MG63 (cell line): ENCODE data around the gene SNRPD3. TPM values are rescaled to one million over a fixed set of nuclear protein-coding genes. Genes with fewer than 3 reads are reported as not detected.
"Not testable (repeated sequence)": the region's sequence is repeated elsewhere in the genome, so short reads cannot be mapped to it uniquely, and the experiment has no call there.

Experiments used
- DNase-seq: peaks from one replicate; pipeline ENCODE4 v3.0.0-alpha.2; 2020
- H3K27me3 ChIP-seq: fragments of 250-450 bp; sonication (Bioruptor Pico); 2 replicates; pipeline ENCODE4 v1.5.1; 2020; ENCODE audit warnings: mild to moderate bottlenecking, moderate library complexity
- H3K36me3 ChIP-seq: fragments of 250-450 bp; sonication (Bioruptor Pico); 2 replicates; pipeline ENCODE4 v1.5.1; 2020; ENCODE audit warnings: mild to moderate bottlenecking, moderate library complexity
- H3K4me3 ChIP-seq: fragments of 250-450 bp; sonication (Bioruptor Pico); 2 replicates; pipeline ENCODE4 v1.5.1; 2020; ENCODE audit warnings: mild to moderate bottlenecking, moderate library complexity
- H3K9me3 ChIP-seq: fragments of 250-450 bp; sonication (Bioruptor Pico); 2 replicates; pipeline ENCODE4 v1.5.1; 2020; ENCODE audit warnings: mild to moderate bottlenecking, moderate library complexity
- total RNA-seq: library from RNA; depleted of rRNA; stranded (reverse); fragments of >200 nt; shearing (Covaris generic); gene quantifications from 2 replicates; pipeline ENCODE4 v1.2.3, GENCODE V29; 2014; ENCODE audit warnings: low replicate concordance

The SNRPD3 gene
- total RNA-seq, 1 experiment from 2014 or later = 110 TPM

DNA sequence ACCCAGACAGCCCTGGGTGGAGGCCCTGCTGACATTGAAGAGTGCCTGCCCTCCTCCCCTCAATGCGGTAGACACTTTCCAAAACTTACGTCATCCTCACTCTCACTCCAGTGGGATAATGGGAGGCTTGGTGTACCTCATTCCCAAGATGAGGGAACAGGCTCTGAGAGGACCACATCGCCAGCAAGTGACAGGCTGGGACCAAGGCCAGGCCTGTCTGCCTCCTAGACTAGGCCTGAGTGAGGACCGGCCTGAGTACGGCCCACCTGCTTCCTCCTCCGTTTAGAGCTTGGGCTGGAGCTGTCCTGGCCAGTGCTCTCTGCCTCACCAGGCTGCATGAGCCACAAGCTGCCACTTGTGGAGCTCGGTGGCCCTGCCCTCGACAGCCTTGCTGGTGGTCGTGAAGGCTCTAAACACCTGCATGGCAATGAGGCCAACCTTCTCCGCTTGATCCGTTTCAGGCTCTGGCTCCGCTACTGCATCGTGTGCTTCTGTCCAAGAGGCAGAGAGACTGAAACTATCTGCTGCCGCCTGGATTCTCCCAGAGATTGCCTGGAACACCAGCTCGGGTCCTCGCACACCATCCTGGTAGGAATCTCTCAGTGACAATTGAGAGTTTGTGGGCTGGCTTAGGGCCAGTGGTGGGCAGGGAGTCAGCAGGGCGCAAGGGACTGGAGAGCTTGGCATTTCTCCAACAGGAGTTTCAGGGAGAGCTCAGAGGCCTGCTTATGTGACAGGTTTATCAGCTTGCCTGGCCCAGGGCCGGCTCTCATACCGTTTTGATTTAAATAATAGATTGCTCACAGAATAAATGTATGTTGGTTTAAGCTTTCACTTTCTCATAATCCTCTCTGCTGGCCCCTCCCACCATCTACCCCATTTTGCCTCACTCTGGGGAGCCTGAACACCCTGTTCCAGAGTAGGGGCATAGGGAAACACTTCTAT, 27.7 kb downstream of the SNRPD3 start:
- no peak for DNase-seq
- Histone ChIP-seq H3K36me3 (peaks cover 3% of the 10 kb centered on the region), H3K4me3 (no peak overlapping the region), H3K27me3 (no peaks in the 10 kb centered on the region), H3K9me3 (no peaks in the 10 kb centered on the region)

GRCh38 chr22:24584166-24584790, 28.5 kb downstream of the SNRPD3 start:
- DNase-seq = no peak
- no peaks in the 10 kb centered on the region for H3K9me3 ChIP-seq
- no peak overlapping the region for H3K4me3 ChIP-seq
- H3K36me3 ChIP-seq = no peaks in the 10 kb centered on the region
- no peaks in the 10 kb centered on the region for H3K27me3 ChIP-seq

- no peak for DNase-seq
- no peaks in the 10 kb centered on the region for H3K27me3 ChIP-seq
Measured at GRCh38 chr22:24584871-24585411, 29.1 kb downstream of the SNRPD3 start.

GRCh38 chr22:24585461-24585860, 29.7 kb downstream of the SNRPD3 start:
- no peaks in the 10 kb centered on the region for H3K36me3 ChIP-seq
- H3K27me3 ChIP-seq = no peaks in the 10 kb centered on the region
- H3K4me3 ChIP-seq = no peak overlapping the region
- H3K9me3 ChIP-seq = no peaks in the 10 kb centered on the region
- no peak for DNase-seq

More at GRCh38 chr22:24584871-24585411, 29.1 kb downstream of the SNRPD3 start:
- Histone ChIP-seq H3K4me3 (no peak overlapping the region), H3K36me3 (no peaks in the 10 kb centered on the region), H3K9me3 (no peaks in the 10 kb centered on the region)

GRCh38 chr22:24585927-24586546, 30.2 kb downstream of the SNRPD3 start:
- Histone ChIP-seq H3K9me3 (no peaks in the 10 kb centered on the region), H3K4me3 (no peak overlapping the region), H3K36me3 (no peaks in the 10 kb centered on the region), H3K27me3 (no peaks in the 10 kb centered on the region)
- no peak for DNase-seq

DNA sequence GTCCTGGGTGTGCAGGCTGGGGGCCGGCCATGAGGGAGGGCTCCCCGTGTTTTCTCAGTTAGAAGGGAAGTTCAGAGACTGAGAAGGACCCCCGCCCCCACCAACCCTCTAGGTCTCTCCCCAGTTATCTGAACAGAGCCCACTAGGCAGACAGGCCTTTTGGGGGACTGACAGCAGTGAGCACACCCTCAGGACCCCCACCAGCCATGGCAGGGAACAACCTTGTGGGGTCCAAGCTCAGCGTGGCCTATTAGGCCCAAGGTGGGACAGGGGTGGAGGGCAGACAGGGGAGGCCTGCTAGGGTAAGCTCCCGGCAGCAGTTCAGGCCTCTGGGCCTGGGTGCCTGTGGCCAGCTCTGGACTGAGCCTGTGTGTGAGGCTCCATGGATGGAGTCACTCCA, 31.5 kb downstream of the SNRPD3 start:
- H3K4me3 ChIP-seq = no peak overlapping the region
- DNase-seq = no peak
- no peaks in the 10 kb centered on the region for H3K36me3 ChIP-seq
- no peaks in the 10 kb centered on the region for H3K27me3 ChIP-seq
- H3K9me3 ChIP-seq = no peaks in the 10 kb centered on the region

DNA sequence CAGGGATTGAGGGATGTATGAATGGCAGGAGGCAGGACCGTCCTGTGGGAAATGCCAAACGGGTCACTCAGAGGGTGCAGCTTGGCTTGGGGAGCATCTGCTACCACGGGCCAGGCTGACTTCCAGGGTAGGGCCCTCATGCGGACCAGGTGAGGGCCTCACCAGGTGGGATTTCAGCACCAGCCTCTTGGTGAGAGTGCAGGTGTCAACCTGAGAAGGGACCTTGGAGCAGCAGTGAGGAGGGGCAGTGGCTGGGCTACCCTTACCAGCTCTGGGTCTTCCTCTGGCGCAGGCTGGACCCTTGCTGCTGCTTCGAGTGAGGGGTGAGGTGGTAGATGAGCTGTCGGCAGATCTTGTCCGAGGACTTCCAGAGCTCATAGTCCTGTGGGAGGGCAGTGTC, 32.1 kb downstream of the SNRPD3 start:
- no peaks in the 10 kb centered on the region for H3K36me3 ChIP-seq
- no peak for DNase-seq
- H3K27me3 ChIP-seq = no peaks in the 10 kb centered on the region
- no peaks in the 10 kb centered on the region for H3K9me3 ChIP-seq
- H3K4me3 ChIP-seq = no peak overlapping the region

DNA sequence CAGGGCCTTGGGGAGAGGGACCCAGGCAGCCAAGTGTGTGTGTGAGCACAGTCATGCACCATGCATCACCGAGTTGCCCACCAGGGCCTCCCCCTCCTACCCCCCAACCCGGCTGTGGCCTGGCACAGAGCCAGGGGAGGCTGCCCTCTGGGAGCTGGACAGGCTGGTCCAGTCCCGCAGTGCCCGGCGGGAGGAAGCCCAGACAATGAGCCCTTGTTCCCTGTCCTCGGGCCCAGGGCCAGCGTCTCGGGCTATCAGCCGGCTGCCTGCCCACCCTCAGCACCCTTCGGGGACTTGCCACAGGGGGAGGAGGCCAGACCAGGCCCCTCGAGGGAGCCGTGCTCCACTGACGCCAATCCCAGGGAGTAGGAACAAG, 32.6 kb downstream of the SNRPD3 start:
- H3K9me3 ChIP-seq = no peaks in the 10 kb centered on the region

DNA sequence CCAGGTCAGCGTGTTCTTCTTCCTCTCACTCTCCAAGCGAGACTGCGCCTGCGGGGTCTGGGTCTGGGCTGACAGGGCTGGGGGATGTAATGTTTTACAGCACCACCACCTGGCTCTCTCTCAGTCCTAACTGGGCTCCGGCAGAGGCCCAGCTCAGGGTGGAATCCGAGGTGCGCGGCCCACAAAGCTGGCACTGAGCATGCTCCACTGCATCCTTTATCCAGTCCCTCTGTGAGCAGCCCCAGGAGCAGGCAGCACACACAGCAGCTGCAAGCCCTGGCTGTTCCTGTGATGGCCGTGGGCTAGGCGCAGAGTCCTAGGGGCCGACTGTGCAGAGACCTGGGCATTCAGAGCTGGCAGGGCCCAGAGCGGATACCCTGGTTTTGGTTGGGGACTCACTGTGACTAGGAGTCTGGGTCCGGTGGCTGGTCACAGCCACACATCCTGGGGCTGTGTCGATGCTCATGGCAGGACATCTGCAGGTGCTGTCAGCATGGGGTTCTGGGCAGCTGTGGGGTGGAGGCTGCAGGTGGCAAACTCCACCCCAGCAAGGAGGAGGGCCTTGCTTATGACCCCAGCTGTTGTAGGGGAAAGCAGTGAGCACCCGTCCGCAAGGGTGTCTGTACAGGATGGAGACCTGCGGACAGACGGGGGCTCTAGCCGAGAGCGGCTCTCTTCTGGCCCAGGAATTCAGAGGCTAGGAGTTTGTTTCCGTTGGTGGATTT, 33.1 kb downstream of the SNRPD3 start:
- no peaks in the 10 kb centered on the region for H3K9me3 ChIP-seq
- no peaks in the 10 kb centered on the region for H3K27me3 ChIP-seq
- H3K4me3 ChIP-seq = no peak overlapping the region
- DNase-seq = no peak
- H3K36me3 ChIP-seq = no peaks in the 10 kb centered on the region

More for the DNA sequence above, 32.6 kb downstream of the SNRPD3 start:
- DNase-seq = no peak
- H3K4me3 ChIP-seq = no peak overlapping the region
- H3K36me3 ChIP-seq = no peaks in the 10 kb centered on the region
- no peaks in the 10 kb centered on the region for H3K27me3 ChIP-seq

GRCh38 chr22:24589518-24590030, 33.8 kb downstream of the SNRPD3 start:
- no peak for DNase-seq
- H3K4me3 ChIP-seq = no peak overlapping the region
- no peaks in the 10 kb centered on the region for H3K27me3 ChIP-seq
- no peaks in the 10 kb centered on the region for H3K36me3 ChIP-seq
- H3K9me3 ChIP-seq = no peaks in the 10 kb centered on the region

DNA sequence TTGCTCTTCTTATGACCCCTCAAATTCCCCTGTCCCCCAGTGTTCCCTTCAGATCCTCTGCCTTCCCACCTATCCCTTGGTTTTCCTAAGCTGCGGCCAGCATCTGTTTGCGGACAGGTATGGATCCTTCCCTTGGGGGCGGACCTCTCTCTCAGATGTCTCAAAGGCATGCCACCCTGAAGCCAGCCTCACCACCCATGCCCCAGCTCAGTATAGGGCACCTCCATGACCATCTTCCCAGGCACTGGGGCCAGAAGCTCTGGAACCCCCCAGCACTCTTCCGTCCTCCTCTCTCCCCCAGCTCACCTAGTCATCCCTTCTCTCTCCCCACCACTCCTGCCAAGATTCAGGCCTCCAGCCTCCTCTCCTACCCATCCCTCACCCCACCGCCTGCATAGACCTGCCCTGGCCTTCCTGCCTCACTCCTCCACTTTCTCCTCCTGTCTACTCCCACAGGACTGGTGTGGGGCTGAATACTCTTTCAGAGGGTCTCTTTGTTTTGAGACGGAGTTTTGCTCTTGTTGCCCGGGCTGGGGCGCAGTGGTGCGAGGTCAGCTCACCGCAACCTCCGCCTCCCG, 34.9 kb downstream of the SNRPD3 start:
- no peaks in the 10 kb centered on the region for H3K27me3 ChIP-seq
- H3K9me3 ChIP-seq = no peaks in the 10 kb centered on the region
- H3K36me3 ChIP-seq = no peaks in the 10 kb centered on the region
- no peak overlapping the region for H3K4me3 ChIP-seq
- DNase-seq = no peak

- Histone ChIP-seq H3K9me3 (no peaks in the 10 kb centered on the region), H3K27me3 (no peaks in the 10 kb centered on the region), H3K4me3 (no peak overlapping the region), H3K36me3 (no peaks in the 10 kb centered on the region)
- no peak for DNase-seq
Measured at GRCh38 chr22:24591286-24591830, 35.6 kb downstream of the SNRPD3 start.

- Histone ChIP-seq H3K36me3 (no peaks in the 10 kb centered on the region), H3K9me3 (no peaks in the 10 kb centered on the region), H3K27me3 (no peaks in the 10 kb centered on the region), H3K4me3 (peak overlapping the region; percentile 63)
- peak; percentile 52 for DNase-seq
Measured at GRCh38 chr22:24592058-24592850, 36.5 kb downstream of the SNRPD3 start.

DNA sequence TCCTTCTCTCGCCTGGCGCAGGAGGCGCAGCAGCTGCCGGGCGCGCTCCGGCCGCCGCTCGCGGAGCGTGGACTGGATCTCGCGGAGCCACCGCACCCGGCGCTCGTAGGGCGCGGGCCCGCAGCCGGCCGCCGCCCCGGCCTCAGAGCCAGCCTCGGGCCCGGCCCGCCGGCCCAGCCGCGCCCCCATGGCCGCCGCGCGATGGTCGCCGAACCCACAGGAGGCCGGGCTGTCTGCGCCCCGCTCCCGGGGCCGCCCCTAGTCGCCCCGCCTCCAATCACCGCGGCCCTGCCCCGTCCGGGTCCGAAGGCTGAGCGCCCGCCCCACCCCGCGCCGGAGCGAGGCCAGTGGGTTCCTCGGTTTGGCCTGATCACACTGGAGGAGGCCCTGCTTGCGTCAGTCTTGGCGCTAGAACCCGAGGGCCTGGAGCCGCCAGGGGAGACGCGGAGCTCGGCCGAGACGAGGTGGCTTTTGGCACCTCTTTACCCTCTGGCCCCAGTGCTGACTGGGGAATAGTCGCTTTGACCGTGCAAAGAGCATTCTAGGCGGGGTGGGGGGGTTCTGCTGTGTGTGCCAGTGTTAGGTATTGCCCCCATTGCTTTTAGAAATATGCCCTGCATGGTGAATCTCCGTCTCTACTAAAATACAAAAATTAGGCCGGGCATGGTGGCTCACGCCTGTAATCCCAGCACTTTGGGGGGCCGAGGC, 37.2 kb downstream of the SNRPD3 start, which contains the start of gene LRRC75B:
TSS of gene LRRC75B (minus strand) at position 223 of the 708 bp plus-strand sequence. CDS start at position 189, 34 bp downstream.
- no peaks in the 10 kb centered on the region for H3K27me3 ChIP-seq
- no peaks in the 10 kb centered on the region for H3K9me3 ChIP-seq
- no peaks in the 10 kb centered on the region for H3K36me3 ChIP-seq
- DNase-seq = peak; percentile 92
- H3K4me3 ChIP-seq = peak within 1 kb of the TSS; percentile 63

DNA sequence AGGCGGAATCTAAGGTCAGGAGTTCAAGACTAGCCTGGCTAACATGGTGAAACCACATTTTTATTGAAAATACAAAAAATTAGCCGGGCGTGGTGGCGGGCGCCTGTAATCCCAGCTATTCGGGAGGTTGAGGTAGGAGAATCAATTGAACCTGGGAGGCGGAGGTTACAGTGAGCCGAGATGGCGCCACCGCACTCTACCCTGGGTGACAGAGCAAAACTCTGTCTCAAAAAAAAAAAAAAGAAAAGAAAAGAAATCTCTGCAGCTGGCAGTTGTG, 37.7 kb downstream of the SNRPD3 start:
- DNase-seq, H3K27me3 ChIP-seq, H3K36me3 ChIP-seq, H3K9me3 ChIP-seq: not testable (repeated sequence)
- H3K4me3 ChIP-seq = peak overlapping the region; percentile 63
